Germinal center (tissue), 1 donor: Measurements from ENCODE around the gene GNG4.

ENCODE experiments used
- DNase-seq: peaks from one replicate; pipeline ENCODE4 v3.0.0; 2012; ENCODE audit warnings: mixed read lengths, low spot score

The GNG4 gene

DNA sequence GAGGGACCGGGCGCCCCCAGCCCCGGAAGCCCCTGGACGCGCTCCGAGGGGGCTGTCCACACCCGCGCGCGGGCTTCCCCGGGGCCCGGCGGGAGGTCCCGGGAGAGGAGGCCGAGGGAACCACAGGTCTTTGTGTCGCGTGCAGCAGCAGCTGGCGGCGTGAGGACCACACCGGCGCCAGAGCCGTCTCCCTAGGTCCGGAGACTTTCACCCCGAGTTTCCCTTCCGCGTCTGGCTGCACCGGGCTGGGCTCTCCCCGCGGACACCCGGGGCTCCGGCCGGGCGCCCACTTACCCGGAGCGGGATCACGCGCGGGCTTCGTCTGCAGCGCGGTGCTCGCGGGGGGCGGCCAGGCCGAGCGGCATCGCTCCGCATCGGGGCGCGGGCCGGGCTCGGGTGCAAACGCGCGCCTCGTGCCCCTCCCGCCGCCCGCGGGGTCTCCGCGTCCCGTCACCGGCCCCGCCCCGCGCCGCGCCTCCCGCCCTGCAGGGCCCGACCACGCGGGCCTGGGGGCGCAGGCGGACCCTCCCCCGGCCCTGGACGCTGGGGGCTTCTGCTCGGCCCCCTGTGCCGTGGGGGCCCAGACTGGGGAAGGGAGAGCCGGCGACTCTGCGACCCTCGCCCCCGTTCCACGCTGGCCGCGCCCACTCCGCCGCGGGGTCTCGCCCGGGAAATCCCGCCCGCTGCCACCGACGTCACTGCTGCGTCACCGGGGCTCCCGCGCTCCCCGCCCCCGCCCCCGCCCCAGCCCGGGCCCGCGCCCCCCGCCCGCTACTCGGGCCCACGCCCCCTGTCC is at the start of gene GNG4:
Gene GNG4 (minus strand): TSS at position 417 of the 796 bp plus-strand sequence. CDS start 65,946 bp downstream, outside the sequence.
- DNase-seq = peak; percentile 27

- DNase-seq = no peak
Measured at GRCh38 chr1:235697508-235697907, 47.9 kb upstream of the GNG4 start.

- no peak for DNase-seq
Measured at GRCh38 chr1:235689356-235689755, 39.8 kb upstream of the GNG4 start.

GRCh38 chr1:235688096-235688495 is 38.5 kb upstream of the GNG4 start:
- DNase-seq = no peak

DNA sequence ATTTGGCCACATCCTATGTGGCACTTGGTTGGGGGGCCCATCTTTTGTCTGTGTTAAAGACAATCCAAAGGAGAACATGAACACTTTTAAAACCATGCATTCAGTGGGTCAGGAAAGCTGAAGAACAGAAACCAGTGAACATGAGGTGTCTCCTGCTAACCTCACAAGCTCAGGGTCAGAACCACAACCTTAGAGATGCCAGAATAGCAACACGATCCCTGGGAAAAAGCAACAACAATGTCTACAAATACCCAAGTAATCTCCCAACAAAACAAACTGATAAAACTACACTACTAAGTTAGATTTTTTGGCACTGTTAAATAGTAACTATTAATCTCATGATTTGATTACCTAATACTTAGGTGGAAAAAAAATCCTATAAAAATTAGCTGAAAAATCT is 34.1 kb upstream of the GNG4 start:
- no peak for DNase-seq

DNA sequence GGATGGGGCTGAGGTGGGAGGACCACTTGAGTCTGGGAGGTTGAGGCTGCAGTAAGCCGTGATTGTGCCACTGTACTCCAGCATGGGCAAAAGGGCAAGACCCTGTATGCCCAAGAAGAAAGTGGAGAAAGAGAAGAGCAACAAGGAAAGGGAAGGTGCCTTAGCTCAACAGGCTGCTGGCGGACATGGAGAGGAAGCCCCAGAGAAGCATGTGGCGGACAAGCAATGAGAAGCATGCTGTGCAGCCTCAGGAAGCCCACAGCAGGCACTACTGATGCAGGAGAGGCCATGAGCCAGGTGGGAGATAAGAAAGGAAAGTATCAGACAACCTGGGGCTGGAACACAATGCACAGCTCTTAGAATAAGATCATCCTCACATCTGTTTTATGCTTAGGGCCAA is 32.6 kb upstream of the GNG4 start:
- DNase-seq = no peak

GRCh38 chr1:235679644-235680043 is 30.1 kb upstream of the GNG4 start:
- DNase-seq = no peak

- DNase-seq = no peak
Measured at GRCh38 chr1:235679005-235679404, 29.4 kb upstream of the GNG4 start.

GRCh38 chr1:235675152-235675890 is 25.7 kb upstream of the GNG4 start:
- no peak for DNase-seq

GRCh38 chr1:235673981-235674380 is 24.4 kb upstream of the GNG4 start:
- no peak for DNase-seq

DNA sequence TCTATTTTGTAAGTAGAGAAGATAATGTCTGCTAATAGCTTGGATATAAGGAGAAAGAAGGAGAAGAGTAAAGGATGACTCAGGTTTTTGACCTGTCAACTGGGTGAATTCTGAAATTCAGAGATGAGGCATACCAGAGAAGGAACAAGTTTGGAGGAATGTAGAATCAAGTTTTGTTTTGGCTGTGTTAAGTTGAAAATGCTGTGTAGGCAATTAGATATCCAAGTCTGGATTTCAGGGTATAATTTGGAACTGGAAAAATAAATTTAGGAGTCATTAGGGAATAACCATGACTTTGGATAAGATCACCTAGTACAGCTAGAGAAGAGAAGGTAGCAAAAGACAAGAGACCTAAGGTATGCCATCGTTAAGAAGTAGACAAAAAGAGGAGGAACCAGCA is 22.4 kb upstream of the GNG4 start:
- no peak for DNase-seq

GRCh38 chr1:235670157-235670776 is 20.7 kb upstream of the GNG4 start:
- no peak for DNase-seq

DNA sequence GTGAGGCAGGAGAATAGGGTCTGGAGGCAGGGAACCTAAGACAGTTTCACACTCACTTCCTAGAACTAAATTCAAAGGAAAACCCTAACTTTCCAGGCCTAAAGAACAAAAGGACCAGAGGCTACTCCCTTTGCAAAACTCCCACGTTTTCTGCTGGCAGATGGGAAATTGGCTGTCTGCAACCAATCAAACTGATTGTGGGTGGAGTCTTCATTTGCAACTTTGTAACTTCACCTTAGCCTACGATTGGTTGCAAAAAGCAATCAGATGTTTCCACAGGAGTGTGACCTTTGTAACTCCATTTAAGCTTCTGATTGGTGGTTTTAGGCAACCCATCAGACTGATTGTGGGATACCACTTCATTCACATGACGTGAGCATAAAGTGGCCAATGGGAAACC is 19.7 kb upstream of the GNG4 start:
- DNase-seq = no peak

- DNase-seq = no peak
Measured at GRCh38 chr1:235663628-235664027, 14.0 kb upstream of the GNG4 start.

GRCh38 chr1:235661568-235661967 is 12.0 kb upstream of the GNG4 start:
- DNase-seq = no peak

DNA sequence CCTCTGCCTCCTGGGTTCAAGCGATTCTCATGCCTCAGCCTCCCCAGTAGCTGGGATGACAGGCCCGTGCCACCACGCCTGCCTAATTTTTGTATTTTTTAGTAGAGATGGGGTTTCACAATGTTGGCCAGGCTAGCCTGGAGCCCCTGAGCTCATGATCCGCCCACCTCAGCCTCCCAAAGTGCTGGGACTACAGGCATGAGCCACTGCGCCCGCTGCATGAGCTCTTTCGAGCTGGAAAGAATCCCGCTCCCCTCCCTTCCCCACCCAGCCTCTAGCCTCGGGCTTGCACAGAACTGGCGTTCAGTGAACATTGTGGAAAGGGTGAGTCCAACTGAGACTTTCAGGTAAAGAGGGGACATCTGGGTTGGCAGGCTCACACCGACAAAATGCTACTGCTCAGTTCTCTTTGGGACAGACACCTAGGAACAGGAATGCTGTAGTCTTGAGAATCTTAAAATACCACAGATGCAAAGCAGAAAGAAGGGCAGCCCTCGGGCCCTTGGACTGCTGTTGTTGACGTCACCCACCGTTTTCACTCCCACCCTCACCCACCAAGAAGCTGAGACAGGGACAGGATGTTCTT is 9.7 kb upstream of the GNG4 start:
- no peak for DNase-seq

- DNase-seq = no peak
Measured at GRCh38 chr1:235657747-235658526, 8.4 kb upstream of the GNG4 start.

- DNase-seq = no peak
Measured at GRCh38 chr1:235657269-235657668, 7.7 kb upstream of the GNG4 start.

DNA sequence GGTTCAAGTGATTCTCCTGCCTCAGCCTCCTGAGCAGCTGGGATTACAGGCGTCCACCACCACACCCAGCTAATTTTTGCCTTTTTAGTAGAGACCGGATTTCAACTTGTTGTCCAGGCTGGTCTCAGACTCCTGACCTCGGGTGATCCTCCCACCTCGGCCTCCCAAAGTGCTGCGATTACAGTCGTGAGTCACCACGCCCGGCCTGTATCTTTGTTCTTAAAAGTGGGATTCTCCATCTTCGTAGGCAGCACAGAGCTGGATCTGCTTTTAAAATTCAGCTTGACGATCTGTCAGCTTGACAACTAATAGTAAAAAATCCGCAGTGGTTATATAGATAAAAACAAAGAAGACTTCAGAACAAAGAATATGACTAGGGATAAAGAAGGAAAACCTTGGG is 2.8 kb upstream of the GNG4 start:
- DNase-seq = no peak

GRCh38 chr1:235651170-235651806 is 1.7 kb upstream of the GNG4 start:
- DNase-seq = no peak
